GM12878 (cell line): ENCODE data around the gene CD79A. TPM values are rescaled to one million over a fixed set of nuclear protein-coding genes. Genes with fewer than 3 reads are reported as not detected.

ENCODE experiments used
- ATAC-seq: fragments of 200-7000 bp; cut with Tn5 transposase; 3 replicates; pipeline ENCODE4 v1.9.1; 2020; ENCODE audit warnings: mild to moderate bottlenecking, moderate library complexity
- BruUV-seq: library from RNA; stranded (reverse); fragments of 400-500 nt; replicated peaks from 2 replicates; lab custom pipeline; 2021; lab: Mats Ljungman, UMichigan
- CTCF ChIA-PET: fragments of 300-600 bp; sonication (Branson Sonifier 250); formaldehyde crosslinking; extraction: SDS; loops from one replicate; lab custom pipeline; 2021; ENCODE audit warnings: inconsistent platforms; lab: Yijun Ruan, JAX
- POLR2A ChIA-PET: fragments of 350-600 bp; formaldehyde crosslinking; extraction: SDS; loops from one replicate; lab custom pipeline; 2021; ENCODE audit warnings: inconsistent platforms; lab: Charles Lee
- RAD21 ChIA-PET: fragments of 300-600 bp; sonication (Branson Sonifier 250); formaldehyde crosslinking; loops from one replicate; lab custom pipeline; 2023; ENCODE audit warnings: antibody characterized with exemption; ENCODE audit not compliant: unreplicated experiment; lab: Charles Lee
- SMC1A ChIA-PET: fragments of 300-600 bp; sonication (Branson Sonifier 250); formaldehyde crosslinking; loops from one replicate; lab custom pipeline; 2023; ENCODE audit not compliant: unreplicated experiment, uncharacterized antibody; lab: Charles Lee
- DNase-seq: peaks from one replicate; pipeline ENCODE4 v3.0.0-alpha.2; 2011; ENCODE audit warnings: low read depth, low spot score
- FAIRE-seq: peaks from 3 replicates; lab custom pipeline; 2011; peaks lifted over from hg19 to GRCh38; lab: Jason Lieb, UNC
- H2AFZ ChIP-seq: 2 replicates; pipeline ENCODE4 v1.6.0; 2011; ENCODE audit warnings: low read depth, low read length, control low read depth; ENCODE audit not compliant: control insufficient read depth
- H3K27ac ChIP-seq: 2 replicates; pipeline ENCODE4 v1.5.1; 2011; ENCODE audit warnings: control low read depth; ENCODE audit not compliant: control insufficient read depth, insufficient read depth
- H3K27me3 ChIP-seq, 2 experiments: replicated peaks in 1 of 2; 2 replicates each; pipeline versions ENCODE4 v1.6.0 to v1.6.1; 2011; ENCODE audit warnings: low read length in 1 of 2; ENCODE audit not compliant: control insufficient read depth in 2 of 2, insufficient read depth in 2 of 2
- H3K36me3 ChIP-seq, 2 experiments: 2 replicates each; pipeline ENCODE4 v1.5.1; 2011; ENCODE audit warnings: low read length in 1 of 2; ENCODE audit not compliant: control insufficient read depth in 2 of 2, insufficient read depth in 2 of 2
- H3K4me1 ChIP-seq: 2 replicates; pipeline ENCODE4 v1.6.1; 2011; ENCODE audit warnings: mild to moderate bottlenecking, low read length, moderate library complexity, mixed read lengths; ENCODE audit not compliant: control insufficient read depth, insufficient read depth
- H3K4me2 ChIP-seq: 2 replicates; pipeline ENCODE4 v1.6.0; 2011; ENCODE audit warnings: control low read depth; ENCODE audit not compliant: control insufficient read depth, insufficient read depth
- H3K4me3 ChIP-seq: fragments of 200-600 bp; sonication (generic); 2 replicates; pipeline ENCODE4 v1.5.1; 2016
- H3K79me2 ChIP-seq: 2 replicates; pipeline ENCODE4 v1.6.0; 2011; ENCODE audit warnings: low read length; ENCODE audit not compliant: control insufficient read depth, insufficient read depth
- H3K9ac ChIP-seq: 2 replicates; pipeline ENCODE4 v1.8.0; 2011; ENCODE audit warnings: low read length, control low read depth, mixed read lengths; ENCODE audit not compliant: control insufficient read depth, insufficient read depth
- H3K9me3 ChIP-seq: replicated peaks from 3 replicates; pipeline ENCODE4 v1.5.1; 2011; ENCODE audit warnings: mild to moderate bottlenecking, low read length; ENCODE audit not compliant: control insufficient read depth, insufficient read depth
- H4K20me1 ChIP-seq: 2 replicates; pipeline ENCODE4 v1.6.0; 2011; ENCODE audit not compliant: control insufficient read depth, insufficient read depth
- CTCF ChIP-seq, 3 experiments: IDR thresholded peaks in 2 of 3; conservative IDR thresholded peaks in 1 of 3; 2 replicates each; pipeline ENCODE4 v1.5.1; 2011; ENCODE audit warnings: low read depth in 3 of 3, low read length in 3 of 3, mild to moderate bottlenecking in 3 of 3, control low read depth in 2 of 3, moderate library complexity in 2 of 3, inconsistent platforms in 1 of 3, mixed read lengths in 1 of 3; ENCODE audit not compliant: control insufficient read depth in 2 of 3, insufficient read depth in 1 of 3; ENCODE audit errors: extremely low read depth in 1 of 3
- RAD21 ChIP-seq: IDR thresholded peaks from 2 replicates; pipeline ENCODE4 v1.6.1; 2011; ENCODE audit warnings: mild to moderate bottlenecking, low read depth, low read length, moderate library complexity; ENCODE audit not compliant: insufficient read depth
- SKIL ChIP-seq: fragments of 450-650 bp; IDR thresholded peaks from 2 replicates; pipeline ENCODE4 v1.6.1; 2017; ENCODE audit warnings: mild to moderate bottlenecking, low read depth, inconsistent platforms; ENCODE audit not compliant: poor library complexity, severe bottlenecking
- SMC3 ChIP-seq: IDR thresholded peaks from 2 replicates; pipeline ENCODE4 v1.6.1; 2011; ENCODE audit warnings: low read length, improper control_type of control experiment, borderline replicate concordance
- SP1 ChIP-seq: IDR thresholded peaks from one replicate; pipeline ENCODE4 v1.6.1; 2011; ENCODE audit warnings: low read depth, low read length
- SPI1 ChIP-seq: IDR thresholded peaks from 2 replicates; pipeline ENCODE4 v1.6.1; 2011; ENCODE audit warnings: low read depth, mild to moderate bottlenecking, low read length, moderate library complexity, borderline replicate concordance; ENCODE audit not compliant: insufficient read depth
- WGBS: methylation state at CpG from one replicate; pipeline ENCODE4 v1.1.6; 2016; ENCODE audit warnings: low lambda C conversion rate; ENCODE audit not compliant: insufficient replicate concordance, insufficient coverage; ENCODE audit errors: missing lambda C conversion rate; 5-methylcytosine and 5-hydroxymethylcytosine counted together
- in situ Hi-C: fragments of 300-500 bp; cut with MboI; formaldehyde crosslinking; loops from 9 replicates; pipeline ENCODE4 v1.14.3; 2018; ENCODE audit warnings: mixed read lengths
- intact Hi-C: fragments of 100-400 bp; cut with micrococcal nuclease; formaldehyde crosslinking; loops from one replicate; pipeline ENCODE4 v1.14.2; 2022; ENCODE audit not compliant: unreplicated experiment
- polyA plus RNA-seq, 11 experiments: library from polyadenylated mRNA; depleted of rRNA in 4 of 11; unstranded in 6 of 11; stranded (reverse) in 5 of 11; fragments of >200 nt; fragmentation: Nextera tagmentation in 4 of 11; fragmentation: Illumina TruSeq in 1 of 11; extraction: Ambion mirVana in 4 of 11; extraction: Trizol in 1 of 11; gene quantifications; 1 replicate in 1 of 11; 2 replicates in 10 of 11; pipeline versions ENCODE4 v1.2.1 to v1.2.3, GENCODE V29; 2011 to 2016; ENCODE audit warnings: inconsistent platforms in 2 of 11, missing spikeins in 2 of 11, low read depth in 1 of 11
- total RNA-seq, 4 experiments: library from RNA; depleted of rRNA in 3 of 4; stranded (reverse); fragments of >200 nt in 3 of 4; fragmentation: Illumina TruSeq in 1 of 4; extraction: Trizol in 1 of 4; gene quantifications; 2 replicates each; pipeline versions ENCODE4 v1.2.1 to v1.2.3, GENCODE V29; 2013 to 2021

CD79A gene
- total and polyA plus RNA-seq, 10 of the 15 experiments (the other 5 are each of a cell fraction or from before 2014, with no cell fraction given), result 38.8 to 414 (median 282) TPM

GRCh38 chr19:41853768-41854167 is 23.3 kb upstream of the CD79A start:
- FAIRE-seq, result no peak
- DNase-seq, result no peak
- Histone ChIP-seq H3K36me3 (no peaks in the 10 kb centered on the region), H3K27me3 (peaks cover 0 to 8% of the 10 kb centered on the region in 2 experiments; a peak in 3 of 4 replicates), H4K20me1 (no peaks in the 10 kb centered on the region), H3K4me3 (no peak overlapping the region), H3K9me3 (no peaks in the 10 kb centered on the region; the same call in 2 of the 3 replicates), H3K9ac (no peak overlapping the region), H3K4me1 (no peaks in the 10 kb centered on the region), H3K27ac (no peak overlapping the region), H3K79me2 (no peaks in the 10 kb centered on the region), H2AFZ (no peak overlapping the region), H3K4me2 (no peak overlapping the region)
- in situ Hi-C loops, result no loop called here
- ChIA-PET RAD21 (no interaction called here), CTCF (interaction anchor here (1.3 to 4.5 kb wide), 2 partner anchors 18 to 60 kb away, joined by 3 to 24 read pairs; no protein-coding TSS in a partner anchor), POLR2A (no interaction called here), SMC1A (no interaction called here)
- intact Hi-C loops, result no loop called here
- ATAC-seq, result no peak; the same call in 2 of the 3 replicates
- no TSS peak for BruUV-seq
- TF ChIP-seq SP1, result no peak
- peak; percentile 52 for TF ChIP-seq SPI1
- WGBS, result 0% methylated on average over 2 of the region's 2 CpGs

GRCh38 chr19:41859213-41859617 is 17.9 kb upstream of the CD79A start:
- RAD21 ChIA-PET, result interaction anchor here (1.1 to 4.4 kb wide), 11 partner anchors 9 to 100 kb away, joined by 3 to 57 read pairs (median 11); partner anchors contain the start of genes CD79A and RABAC1
- TF ChIP-seq CTCF (IDR thresholded peaks at IDR 0.05 in 2 of 3, conservative IDR thresholded peaks at IDR 0.05 in 1 of 3; ENCODE audit: control insufficient read depth in 2 of 3, extremely low read depth in 1 of 3, insufficient read depth in 1 of 3, low read depth in 3 of 3, low read length in 3 of 3) (peak in 1 of 3 experiments; percentile 74; a peak in 2 of 6 replicates), RAD21 (peak; percentile 43; the same call in 1 of the 2 replicates), SKIL (no peak), SMC3 (peak; percentile 58; the same call in 1 of the 2 replicates)
- TF ChIP-seq, all 136 proteins: peak for 3
- no peaks in the 10 kb centered on the region for H3K27me3 ChIP-seq
- intact Hi-C loops, result no loop called here
- ChIA-PET POLR2A (interaction anchor here (0.9 to 4.3 kb wide), 8 partner anchors 12 to 537 kb away, joined by 3 to 46 read pairs (median 17); partner anchors contain the start of genes CD79A and RABAC1), CTCF (interaction anchor here (0.8 to 4.6 kb wide), 17 partner anchors 9 to 217 kb away, joined by 3 to 85 read pairs (median 6); partner anchors contain the start of genes CD79A, RABAC1 and ZNF574), SMC1A (interaction anchor here (0.6 to 4.9 kb wide), 14 partner anchors 9 to 377 kb away, joined by 3 to 47 read pairs (median 6); partner anchors contain the start of genes ARHGEF1 and CD79A)
- in situ Hi-C loops, result no loop called here
- WGBS, result 4% methylated on average over 8 of the region's 8 CpGs
- H2AFZ ChIP-seq, result peak overlapping the region; percentile 64
- peaks cover 18% of the 10 kb centered on the region for H3K4me1 ChIP-seq
- no peak for DNase-seq
- no peaks in the 10 kb centered on the region; the same call in 2 of the 3 replicates for H3K9me3 ChIP-seq
- H3K4me3 ChIP-seq, result peak overlapping the region; percentile 41; the same call in 1 of the 2 replicates
- H3K4me2 ChIP-seq, result peak overlapping the region; percentile 72
- H4K20me1 ChIP-seq, result peaks cover 4% of the 10 kb centered on the region
- no peak for FAIRE-seq
- BruUV-seq, result no TSS peak
- H3K27ac ChIP-seq, result peak overlapping the region; percentile 98; the same call in 1 of the 2 replicates
- no peak overlapping the region; the same call in 1 of the 2 replicates for H3K9ac ChIP-seq
- H3K36me3 ChIP-seq, result peaks cover 20 to 21% of the 10 kb centered on the region in 2 experiments
- ATAC-seq, result no peak
- H3K79me2 ChIP-seq, result peaks cover 43% of the 10 kb centered on the region
